ENCODE data around the gene GNRHR.
"Not testable (repeated sequence)": the region's sequence is repeated elsewhere in the genome, so short reads cannot be mapped to it uniquely, and the experiment has no call there.

Gene GNRHR

DNA sequence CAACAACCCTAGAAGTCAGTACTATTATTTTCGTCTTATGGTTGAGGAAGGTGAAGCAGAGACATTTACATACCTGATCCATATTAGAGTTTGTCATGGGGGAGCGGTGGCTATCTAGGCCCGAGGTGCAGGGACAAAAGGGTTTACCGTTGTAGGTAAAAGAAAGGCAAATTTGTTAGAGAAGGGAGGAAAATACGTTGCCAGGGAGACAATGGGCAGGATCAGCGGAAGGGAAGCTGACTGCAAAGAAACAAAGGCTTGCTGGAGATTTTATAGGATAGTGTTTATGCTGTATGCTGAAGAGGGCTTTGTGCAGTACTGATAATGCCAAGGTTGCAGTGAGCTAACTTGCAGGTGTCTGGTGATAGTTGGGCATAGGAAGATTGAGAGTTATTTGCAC lies 2.8 kb upstream of the GNRHR start:
- H3K4me1 ChIP-seq (ENCODE audit: control insufficient read depth, insufficient read depth, low read depth, low read length); H3K9ac ChIP-seq (ENCODE audit: low read length); H2AFZ ChIP-seq (ENCODE audit: low read depth, low read length); H3K27me3 ChIP-seq (ENCODE audit: control insufficient read depth in 1 of 2, insufficient read depth in 1 of 2, low read length in 2 of 2); H4K8ac ChIP-seq (ENCODE audit: low read length); H3K27ac ChIP-seq (ENCODE audit: low read length, poor library complexity, severe bottlenecking); H3K4me2 ChIP-seq (ENCODE audit: low read length, poor library complexity, severe bottlenecking); H3K4ac ChIP-seq (ENCODE audit: low read depth in 1 of 2, low read length in 2 of 2); H3K79me1 ChIP-seq (replicated peaks; ENCODE audit: low read length, poor library complexity, severe bottlenecking); H3K9me3 ChIP-seq (ENCODE audit: control insufficient read depth, low read length); H2BK120ac ChIP-seq (ENCODE audit: low read depth, low read length); H3K14ac ChIP-seq (ENCODE audit: low read length in 2 of 2); H3K36me3 ChIP-seq (ENCODE audit: control insufficient read depth in 1 of 2, insufficient read depth in 2 of 2, low read depth in 1 of 2, low read length in 2 of 2); H2BK12ac ChIP-seq (ENCODE audit: low read length in 2 of 2); H3K4me3 ChIP-seq (ENCODE audit: insufficient read depth in 1 of 2, low read depth in 1 of 2, low read length in 2 of 2); H3K18ac ChIP-seq (ENCODE audit: low read depth in 1 of 2, low read length in 2 of 2); DNase-seq; H2AK5ac ChIP-seq (ENCODE audit: low read length, severe bottlenecking); H4K91ac ChIP-seq (ENCODE audit: low read length); H2BK5ac ChIP-seq (ENCODE audit: low read depth, low read length, poor library complexity, severe bottlenecking); H2BK15ac ChIP-seq (ENCODE audit: low read depth, poor library complexity, severe bottlenecking); H3K23ac ChIP-seq (ENCODE audit: low read length in 2 of 2): not testable (repeated sequence)
- WGBS = 74% methylated on average over 6 of the region's 6 CpGs

DNA sequence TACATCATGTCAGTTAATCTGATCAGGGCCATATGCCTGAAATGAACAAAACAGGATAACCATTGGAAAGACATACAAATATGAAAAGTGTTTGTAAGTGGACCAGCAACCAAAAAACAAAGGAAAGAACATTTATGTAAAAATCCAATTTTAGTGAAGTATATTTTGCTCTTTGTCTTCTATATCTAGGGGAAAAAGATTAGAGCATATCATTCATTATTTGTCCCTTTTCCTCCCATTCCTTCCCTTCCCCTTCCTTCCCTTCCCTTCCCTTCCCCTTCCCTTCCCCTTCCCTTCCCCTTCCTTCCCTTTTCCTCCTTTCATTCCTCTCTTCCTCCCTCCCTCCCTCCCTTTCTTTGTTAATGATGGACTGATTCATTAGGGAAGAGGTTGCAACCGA lies 1.8 kb upstream of the GNRHR start:
- Histone ChIP-seq H3K9me3 (ENCODE audit: control insufficient read depth, low read length) (no peaks in the 10 kb centered on the region), H2BK5ac (ENCODE audit: low read depth, low read length, poor library complexity, severe bottlenecking) (no peak overlapping the region), H3K4ac (ENCODE audit: low read depth in 1 of 2, low read length in 2 of 2) (no peak overlapping the region), H2BK120ac (ENCODE audit: low read depth, low read length) (no peak overlapping the region), H4K8ac (ENCODE audit: low read length) (no peak overlapping the region), H3K4me1 (ENCODE audit: control insufficient read depth, insufficient read depth, low read depth, low read length) (no peaks in the 10 kb centered on the region), H3K18ac (ENCODE audit: low read depth in 1 of 2, low read length in 2 of 2) (no peak overlapping the region), H2BK12ac (ENCODE audit: low read length in 2 of 2) (no peak overlapping the region), H2BK15ac (ENCODE audit: low read depth, poor library complexity, severe bottlenecking) (no peak overlapping the region), H3K79me1 (replicated peaks; ENCODE audit: low read length, poor library complexity, severe bottlenecking) (no peaks in the 10 kb centered on the region), H3K27ac (ENCODE audit: low read length, poor library complexity, severe bottlenecking) (no peak overlapping the region), H3K27me3 (ENCODE audit: control insufficient read depth in 1 of 2, insufficient read depth in 1 of 2, low read length in 2 of 2) (no peaks in the 10 kb centered on the region), H3K9ac (ENCODE audit: low read length) (no peak overlapping the region), H3K4me2 (ENCODE audit: low read length, poor library complexity, severe bottlenecking) (no peak overlapping the region), H3K14ac (ENCODE audit: low read length in 2 of 2) (no peak overlapping the region), H3K36me3 (ENCODE audit: control insufficient read depth in 1 of 2, insufficient read depth in 2 of 2, low read depth in 1 of 2, low read length in 2 of 2) (no peaks in the 10 kb centered on the region), H3K4me3 (ENCODE audit: insufficient read depth in 1 of 2, low read depth in 1 of 2, low read length in 2 of 2) (no peak overlapping the region), H2AK5ac (ENCODE audit: low read length, severe bottlenecking) (no peak overlapping the region), H3K23ac (ENCODE audit: low read length in 2 of 2) (no peak overlapping the region), H2AFZ (ENCODE audit: low read depth, low read length) (no peak overlapping the region), H4K91ac (ENCODE audit: low read length) (no peak overlapping the region)
- DNase-seq = no peak
- WGBS = 83% methylated on average over 1 of the region's 1 CpG

DNA sequence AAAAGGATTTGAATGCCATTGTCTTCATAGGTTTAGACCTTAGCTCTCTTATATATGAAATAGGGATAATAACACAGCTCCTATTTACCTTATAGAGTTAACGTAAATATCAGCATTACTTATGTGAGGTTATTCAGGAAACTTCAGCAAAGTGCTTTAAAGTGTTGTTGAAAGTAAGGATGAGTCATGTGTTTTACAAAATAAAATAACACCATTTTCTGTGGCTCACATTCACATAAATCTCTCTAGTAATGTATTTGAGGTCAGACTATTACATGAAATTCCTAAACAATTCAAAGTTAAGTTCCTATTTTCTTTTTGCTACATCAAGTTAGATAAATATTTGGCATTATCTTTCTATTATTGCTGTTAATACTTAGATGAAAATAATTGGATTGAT lies 2.9 kb downstream of the GNRHR start:
- Histone ChIP-seq H3K18ac (ENCODE audit: low read depth in 1 of 2, low read length in 2 of 2) (no peak overlapping the region), H3K36me3 (ENCODE audit: control insufficient read depth in 1 of 2, insufficient read depth in 2 of 2, low read depth in 1 of 2, low read length in 2 of 2) (no peaks in the 10 kb centered on the region), H3K14ac (ENCODE audit: low read length in 2 of 2) (no peak overlapping the region), H3K27me3 (ENCODE audit: control insufficient read depth in 1 of 2, insufficient read depth in 1 of 2, low read length in 2 of 2) (no peaks in the 10 kb centered on the region), H3K23ac (ENCODE audit: low read length in 2 of 2) (no peak overlapping the region), H3K4me3 (ENCODE audit: insufficient read depth in 1 of 2, low read depth in 1 of 2, low read length in 2 of 2) (no peak overlapping the region), H3K4me2 (ENCODE audit: low read length, poor library complexity, severe bottlenecking) (no peak overlapping the region), H2BK5ac (ENCODE audit: low read depth, low read length, poor library complexity, severe bottlenecking) (no peak overlapping the region), H3K27ac (ENCODE audit: low read length, poor library complexity, severe bottlenecking) (no peak overlapping the region), H2AFZ (ENCODE audit: low read depth, low read length) (no peak overlapping the region), H3K9ac (ENCODE audit: low read length) (no peak overlapping the region), H2BK12ac (ENCODE audit: low read length in 2 of 2) (no peak overlapping the region), H2AK5ac (ENCODE audit: low read length, severe bottlenecking) (no peak overlapping the region), H3K79me1 (replicated peaks; ENCODE audit: low read length, poor library complexity, severe bottlenecking) (no peaks in the 10 kb centered on the region), H3K4ac (ENCODE audit: low read depth in 1 of 2, low read length in 2 of 2) (no peak overlapping the region), H2BK120ac (ENCODE audit: low read depth, low read length) (no peak overlapping the region), H4K91ac (ENCODE audit: low read length) (no peak overlapping the region), H3K9me3 (ENCODE audit: control insufficient read depth, low read length) (no peaks in the 10 kb centered on the region), H3K4me1 (ENCODE audit: control insufficient read depth, insufficient read depth, low read depth, low read length) (no peaks in the 10 kb centered on the region), H2BK15ac (ENCODE audit: low read depth, poor library complexity, severe bottlenecking) (no peak overlapping the region), H4K8ac (ENCODE audit: low read length) (no peak overlapping the region)
- no CpG with 5 or more reads among the region's 1 CpG for WGBS
- peak; percentile 42 for DNase-seq

DNA sequence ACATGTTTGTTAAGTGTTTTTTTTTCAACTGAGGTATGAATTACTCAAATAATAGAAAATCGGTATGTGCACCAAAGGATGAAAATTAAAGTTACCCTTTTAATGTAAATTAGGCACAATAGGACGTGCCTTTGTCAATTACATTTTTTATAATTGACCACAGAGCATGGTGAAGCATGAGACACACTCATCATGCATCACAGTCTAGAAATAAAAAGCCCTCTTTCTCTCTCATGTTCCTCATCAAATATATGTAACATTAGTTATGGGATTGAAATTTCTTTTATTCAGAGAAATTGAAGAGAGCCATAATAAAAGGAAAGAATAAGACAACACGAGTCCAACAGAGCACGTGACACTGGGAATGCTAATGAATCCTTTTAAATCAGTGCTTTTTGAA lies 3.5 kb downstream of the GNRHR start:
- Histone ChIP-seq H2BK120ac (ENCODE audit: low read depth, low read length) (no peak overlapping the region), H3K79me1 (replicated peaks; ENCODE audit: low read length, poor library complexity, severe bottlenecking) (no peaks in the 10 kb centered on the region), H4K91ac (ENCODE audit: low read length) (no peak overlapping the region), H3K36me3 (ENCODE audit: control insufficient read depth in 1 of 2, insufficient read depth in 2 of 2, low read depth in 1 of 2, low read length in 2 of 2) (no peaks in the 10 kb centered on the region), H3K23ac (ENCODE audit: low read length in 2 of 2) (no peak overlapping the region), H2BK5ac (ENCODE audit: low read depth, low read length, poor library complexity, severe bottlenecking) (no peak overlapping the region), H3K4ac (ENCODE audit: low read depth in 1 of 2, low read length in 2 of 2) (no peak overlapping the region), H2AK5ac (ENCODE audit: low read length, severe bottlenecking) (no peak overlapping the region), H2BK12ac (ENCODE audit: low read length in 2 of 2) (no peak overlapping the region), H3K27me3 (ENCODE audit: control insufficient read depth in 1 of 2, insufficient read depth in 1 of 2, low read length in 2 of 2) (no peaks in the 10 kb centered on the region), H3K27ac (ENCODE audit: low read length, poor library complexity, severe bottlenecking) (no peak overlapping the region), H3K4me3 (ENCODE audit: insufficient read depth in 1 of 2, low read depth in 1 of 2, low read length in 2 of 2) (no peak overlapping the region), H3K18ac (ENCODE audit: low read depth in 1 of 2, low read length in 2 of 2) (no peak overlapping the region), H2AFZ (ENCODE audit: low read depth, low read length) (no peak overlapping the region), H3K4me1 (ENCODE audit: control insufficient read depth, insufficient read depth, low read depth, low read length) (no peaks in the 10 kb centered on the region), H4K8ac (ENCODE audit: low read length) (no peak overlapping the region), H3K14ac (ENCODE audit: low read length in 2 of 2) (no peak overlapping the region), H3K9me3 (ENCODE audit: control insufficient read depth, low read length) (no peaks in the 10 kb centered on the region), H2BK15ac (ENCODE audit: low read depth, poor library complexity, severe bottlenecking) (no peak overlapping the region), H3K4me2 (ENCODE audit: low read length, poor library complexity, severe bottlenecking) (no peak overlapping the region), H3K9ac (ENCODE audit: low read length) (no peak overlapping the region)
- DNase-seq = no peak
- whole genome bisulfite sequencing = 100% methylated on average over 4 of the region's 4 CpGs
